ENCODE results near the gene CCDC187. TPM values are rescaled to one million over a fixed set of nuclear protein-coding genes. Genes with fewer than 3 reads are reported as not detected.
"Not testable (repeated sequence)": the region's sequence is repeated elsewhere in the genome, so short reads cannot be mapped to it uniquely, and the experiment has no call there.

Gene CCDC187
- 2.2 TPM for polyA plus RNA-seq (ENCODE audit: insufficient read length)
- long read RNA-seq, donor 1 = 0 reads
- long read RNA-seq, donor 2 = 0 reads
- long read RNA-seq, donor 3 = 0 reads
- long read RNA-seq, donor 4 = 0 reads
- long read RNA-seq, donor 5 = 0 reads
- long read RNA-seq, donor 6 = 0 reads
- long read RNA-seq, donor 7 = 0 reads
- long read RNA-seq, donor 8 = 0 reads

- DNase-seq = no peak
Measured at GRCh38 chr9:136303825-136304416, at the start of gene CCDC187. Gene CCDC187, minus strand, starts transcription at chr9:136304094. Its CDS starts 264 bp downstream, at chr9:136303830.

GRCh38 chr9:136353088-136353487 is 49.2 kb upstream of the CCDC187 start:
- DNase-seq = no peak

GRCh38 chr9:136352682-136353081 is 48.8 kb upstream of the CCDC187 start:
- no peak for DNase-seq

- DNase-seq = not testable (repeated sequence)
Measured at GRCh38 chr9:136351868-136352267, 48.0 kb upstream of the CCDC187 start.

- DNase-seq = no peak
Measured at GRCh38 chr9:136351252-136351800, 47.4 kb upstream of the CCDC187 start.

GRCh38 chr9:136349546-136349945 is 45.7 kb upstream of the CCDC187 start:
- no peak for DNase-seq

GRCh38 chr9:136348691-136349090 is 44.8 kb upstream of the CCDC187 start:
- DNase-seq = no peak

- no peak for DNase-seq
Measured at GRCh38 chr9:136347472-136348256, 43.8 kb upstream of the CCDC187 start.

- DNase-seq = no peak
Measured at GRCh38 chr9:136346927-136347465, 43.1 kb upstream of the CCDC187 start.

GRCh38 chr9:136346157-136346481 is 42.2 kb upstream of the CCDC187 start:
- DNase-seq = no peak

GRCh38 chr9:136345281-136346156 is 41.6 kb upstream of the CCDC187 start:
- no peak for DNase-seq

GRCh38 chr9:136344544-136345280 is 40.8 kb upstream of the CCDC187 start:
- no peak for DNase-seq

GRCh38 chr9:136343884-136344269 is 40.0 kb upstream of the CCDC187 start:
- no peak for DNase-seq

GRCh38 chr9:136343121-136343883 is 39.4 kb upstream of the CCDC187 start:
- no peak for DNase-seq

- DNase-seq = peak; percentile 72
Measured at GRCh38 chr9:136342181-136343120, 38.6 kb upstream of the CCDC187 start.

- no peak for DNase-seq
Measured at GRCh38 chr9:136341769-136342168, 37.9 kb upstream of the CCDC187 start.

GRCh38 chr9:136341042-136341655 is 37.3 kb upstream of the CCDC187 start:
- no peak for DNase-seq

GRCh38 chr9:136340356-136341041 is 36.6 kb upstream of the CCDC187 start:
- DNase-seq = no peak

All from left kidney (tissue), 8 donors.